Activated T-helper 2 cell treated with anti-CD3 and anti-CD28 coated beads, Interferon-gamma antibody, Interleukin-2, Interleukin-4, amounts not matched to agents 10 μg/mL and 5 μg/mL and 100 μg/mL, durations not matched to agents 14 hours and 24 hours and 36 hours (primary cell): ENCODE data around the gene TMEM150B. TPM values are rescaled to one million over a fixed set of nuclear protein-coding genes. Genes with fewer than 3 reads are reported as not detected.
A peak's percentile ranks its signal among the peaks of the same experiment; 100 is the strongest.

ENCODE experiments used
- DNase-seq: peaks from one replicate; pipeline ENCODE4 v3.0.0; 2021; ENCODE audit warnings: low spot score
- H3K27ac Mint-ChIP-seq: one replicate; pipeline ENCODE4 v1.8.0; 2021; ENCODE audit warnings: mixed read lengths
- H3K27me3 Mint-ChIP-seq: one replicate; pipeline ENCODE4 v1.8.0; 2021; ENCODE audit warnings: low read depth, mixed read lengths
- H3K36me3 Mint-ChIP-seq: one replicate; pipeline ENCODE4 v1.8.0; 2021; ENCODE audit warnings: low read depth, mixed read lengths
- H3K4me1 Mint-ChIP-seq: one replicate; pipeline ENCODE4 v1.8.0; 2021; ENCODE audit warnings: low read depth, mixed read lengths
- H3K4me3 Mint-ChIP-seq: one replicate; pipeline ENCODE4 v1.8.0; 2021; ENCODE audit warnings: low read depth, mild to moderate bottlenecking, moderate library complexity, mixed read lengths
- H3K9me3 Mint-ChIP-seq: one replicate; pipeline ENCODE4 v1.8.0; 2021; ENCODE audit warnings: mixed read lengths
- intact Hi-C: fragments of 100-400 bp; cut with micrococcal nuclease; formaldehyde crosslinking; loops from one replicate; pipeline ENCODE4 v1.15.1; 2023
- total RNA-seq: library from RNA; stranded (reverse); gene quantifications from 2 replicates; pipeline ENCODE4 v1.2.3, GENCODE V29; 2022

The TMEM150B gene
- total RNA-seq, 1 donor from 2014 or later, result 0.46 TPM

GRCh38 chr19:55350620-55351315 lies 25.6 kb upstream of the TMEM150B start:
- intact Hi-C loops, result no loop called here
- Mint-ChIP-seq H3K4me3 (no peak overlapping the region), H3K36me3 (peaks cover 3% of the 10 kb centered on the region), H3K27me3 (peaks cover 35% of the 10 kb centered on the region), H3K9me3 (no peaks in the 10 kb centered on the region), H3K27ac (no peak overlapping the region), H3K4me1 (no peaks in the 10 kb centered on the region)
- no peak for DNase-seq

- DNase-seq, result no peak
These were observed 23.3 kb upstream of the TMEM150B start for GRCh38 chr19:55348317-55349034.

GRCh38 chr19:55347442-55348009 lies 22.4 kb upstream of the TMEM150B start:
- Mint-ChIP-seq H3K27ac (no peak overlapping the region), H3K27me3 (peaks cover 14% of the 10 kb centered on the region), H3K9me3 (no peaks in the 10 kb centered on the region), H3K4me3 (no peak overlapping the region), H3K36me3 (peaks cover 15% of the 10 kb centered on the region), H3K4me1 (no peaks in the 10 kb centered on the region)
- DNase-seq, result no peak
- intact Hi-C loops, result no loop called here

More at GRCh38 chr19:55348317-55349034, 23.3 kb upstream of the TMEM150B start:
- Mint-ChIP-seq H3K9me3 (no peaks in the 10 kb centered on the region), H3K36me3 (peaks cover 7% of the 10 kb centered on the region), H3K27ac (no peak overlapping the region), H3K27me3 (peaks cover 24% of the 10 kb centered on the region), H3K4me1 (no peaks in the 10 kb centered on the region), H3K4me3 (no peak overlapping the region)
- intact Hi-C loops, result no loop called here

GRCh38 chr19:55346725-55347441 lies 21.7 kb upstream of the TMEM150B start:
- H3K27me3 Mint-ChIP-seq, result peaks cover 8% of the 10 kb centered on the region
- no peaks in the 10 kb centered on the region for H3K4me1 Mint-ChIP-seq
- H3K4me3 Mint-ChIP-seq, result no peak overlapping the region
- no peaks in the 10 kb centered on the region for H3K9me3 Mint-ChIP-seq
- peaks cover 17% of the 10 kb centered on the region for H3K36me3 Mint-ChIP-seq
- H3K27ac Mint-ChIP-seq, result no peak overlapping the region
- no peak for DNase-seq
- intact Hi-C loops, result no loop called here

- peaks cover 3% of the 10 kb centered on the region for H3K4me1 Mint-ChIP-seq
- no peak overlapping the region for H3K27ac Mint-ChIP-seq
- peaks cover 20% of the 10 kb centered on the region for H3K36me3 Mint-ChIP-seq
- H3K9me3 Mint-ChIP-seq, result no peaks in the 10 kb centered on the region
- intact Hi-C loops, result no loop called here
- no peak for DNase-seq
- H3K27me3 Mint-ChIP-seq, result no peaks in the 10 kb centered on the region
- no peak overlapping the region for H3K4me3 Mint-ChIP-seq
These were observed 20.9 kb upstream of the TMEM150B start for GRCh38 chr19:55345818-55346724.

- Mint-ChIP-seq H3K36me3 (peaks cover 20% of the 10 kb centered on the region), H3K27ac (no peak overlapping the region), H3K9me3 (no peaks in the 10 kb centered on the region), H3K4me3 (no peak overlapping the region), H3K27me3 (no peaks in the 10 kb centered on the region), H3K4me1 (peaks cover 6% of the 10 kb centered on the region)
- no peak for DNase-seq
- intact Hi-C loops, result no loop called here
These were observed 20.1 kb upstream of the TMEM150B start for GRCh38 chr19:55345101-55345817.

- no peaks in the 10 kb centered on the region for H3K27me3 Mint-ChIP-seq
- DNase-seq, result no peak
- no peak overlapping the region for H3K27ac Mint-ChIP-seq
- H3K4me1 Mint-ChIP-seq, result peaks cover 7% of the 10 kb centered on the region
- H3K4me3 Mint-ChIP-seq, result no peak overlapping the region
- intact Hi-C loops, result no loop called here
- H3K9me3 Mint-ChIP-seq, result no peaks in the 10 kb centered on the region
- H3K36me3 Mint-ChIP-seq, result peaks cover 20% of the 10 kb centered on the region
These were observed 19.3 kb upstream of the TMEM150B start for GRCh38 chr19:55344444-55344843.

GRCh38 chr19:55341595-55342531 lies 16.7 kb upstream of the TMEM150B start:
- DNase-seq, result no peak
- peaks cover 17% of the 10 kb centered on the region for H3K36me3 Mint-ChIP-seq
- peaks cover 14% of the 10 kb centered on the region for H3K4me1 Mint-ChIP-seq
- H3K27ac Mint-ChIP-seq, result peak overlapping the region; percentile 54
- peak overlapping the region; percentile 69 for H3K4me3 Mint-ChIP-seq
- intact Hi-C loops, result no loop called here
- no peaks in the 10 kb centered on the region for H3K27me3 Mint-ChIP-seq
- H3K9me3 Mint-ChIP-seq, result no peaks in the 10 kb centered on the region

- intact Hi-C loops, result no loop called here
- Mint-ChIP-seq H3K4me3 (peak overlapping the region; percentile 89), H3K36me3 (peaks cover 17% of the 10 kb centered on the region), H3K9me3 (no peaks in the 10 kb centered on the region), H3K27me3 (peaks cover under 1% of the 10 kb centered on the region), H3K27ac (peak overlapping the region; percentile 92), H3K4me1 (peaks cover 14% of the 10 kb centered on the region)
- peak; percentile 51 for DNase-seq
These were observed 16.0 kb upstream of the TMEM150B start for GRCh38 chr19:55341171-55341588.

- H3K27me3 Mint-ChIP-seq, result peaks cover 2% of the 10 kb centered on the region
- peaks cover 17% of the 10 kb centered on the region for H3K36me3 Mint-ChIP-seq
- H3K4me3 Mint-ChIP-seq, result peak overlapping the region; percentile 89
- intact Hi-C loops, result no loop called here
- no peak for DNase-seq
- no peaks in the 10 kb centered on the region for H3K9me3 Mint-ChIP-seq
- peaks cover 14% of the 10 kb centered on the region for H3K4me1 Mint-ChIP-seq
- peak overlapping the region; percentile 92 for H3K27ac Mint-ChIP-seq
These were observed 15.6 kb upstream of the TMEM150B start for GRCh38 chr19:55340784-55341147.
